Measurements from ENCODE around the gene CCNG2. TPM values are rescaled to one million over a fixed set of nuclear protein-coding genes. Genes with fewer than 3 reads are reported as not detected.

Gene CCNG2
- total and polyA plus RNA-seq, 9 of the 15 experiments (the other 6 are each of a cell fraction or from before 2014, with no cell fraction given): 0.49 to 6.6 (median 2.9) TPM

- TF ChIP-seq E2F8 (IDR thresholded peaks at IDR 0.05; ENCODE audit: low read depth, partially characterized antibody): no peak
- no peak for TF ChIP-seq HNRNPLL (IDR thresholded peaks at IDR 0.05; ENCODE audit: low read depth, low read length, poor library complexity, severe bottlenecking)
- TF ChIP-seq FOXM1 (IDR thresholded peaks at IDR 0.05; ENCODE audit: low read depth): peak; percentile 31; the same call in 1 of the 2 replicates
- no peak for TF ChIP-seq FOXM1 (CRISPR knock-in tag; IDR thresholded peaks at IDR 0.05; ENCODE audit: low read depth)
- no peak for TF ChIP-seq DDX20 (tag; IDR thresholded peaks at IDR 0.05; ENCODE audit: low read depth)
- TF ChIP-seq MBD2 (IDR thresholded peaks at IDR 0.05; ENCODE audit: borderline replicate concordance, low read depth): no peak
- no peak for TF ChIP-seq JUNB (CRISPR knock-in tag; conservative IDR thresholded peaks at IDR 0.05)
- TF ChIP-seq RBFOX2 (IDR thresholded peaks at IDR 0.05; ENCODE audit: low read depth, low read length): no peak
- no peak for TF ChIP-seq EGR1 (conservative IDR thresholded peaks at IDR 0.05)
- no peak for TF ChIP-seq NR2C2 (CRISPR knock-in tag; IDR thresholded peaks at IDR 0.05)
- no peak for TF ChIP-seq NR2C2 (tag; IDR thresholded peaks at IDR 0.05)
- TF ChIP-seq NCOA2 (IDR thresholded peaks at IDR 0.05; ENCODE audit: partially characterized antibody in 2 of 2): no peak
- no peak for TF ChIP-seq NCOA1 (IDR thresholded peaks at IDR 0.05; ENCODE audit: low read depth)
- TF ChIP-seq FOXA3 (CRISPR knock-in tag; conservative IDR thresholded peaks at IDR 0.05 in 1 of 2, IDR thresholded peaks at IDR 0.05 in 1 of 2): peak in 1 of 2 experiments; percentile 78; a peak in 2 of 4 replicates
- TF ChIP-seq ZNF551 (CRISPR knock-in tag; IDR thresholded peaks at IDR 0.05): no peak
- TF ChIP-seq BMI1 (IDR thresholded peaks at IDR 0.05; ENCODE audit: low read length): no peak
- no peak for TF ChIP-seq ZNF23 (CRISPR knock-in tag; IDR thresholded peaks at IDR 0.05)
- TF ChIP-seq GTF2A2 (tag; IDR thresholded peaks at IDR 0.05): no peak
- no peak for TF ChIP-seq SAFB2 (IDR thresholded peaks at IDR 0.05; ENCODE audit: borderline replicate concordance, low read depth, low read length, severe bottlenecking)
- no peak for TF ChIP-seq MAFF (IDR thresholded peaks at IDR 0.05; ENCODE audit: low read length)
- TF ChIP-seq ZNF282 (CRISPR knock-in tag; IDR thresholded peaks at IDR 0.05): no peak
- no peak for TF ChIP-seq ZBTB12 (CRISPR knock-in tag; IDR thresholded peaks at IDR 0.05)
- TF ChIP-seq, protein P1, sequence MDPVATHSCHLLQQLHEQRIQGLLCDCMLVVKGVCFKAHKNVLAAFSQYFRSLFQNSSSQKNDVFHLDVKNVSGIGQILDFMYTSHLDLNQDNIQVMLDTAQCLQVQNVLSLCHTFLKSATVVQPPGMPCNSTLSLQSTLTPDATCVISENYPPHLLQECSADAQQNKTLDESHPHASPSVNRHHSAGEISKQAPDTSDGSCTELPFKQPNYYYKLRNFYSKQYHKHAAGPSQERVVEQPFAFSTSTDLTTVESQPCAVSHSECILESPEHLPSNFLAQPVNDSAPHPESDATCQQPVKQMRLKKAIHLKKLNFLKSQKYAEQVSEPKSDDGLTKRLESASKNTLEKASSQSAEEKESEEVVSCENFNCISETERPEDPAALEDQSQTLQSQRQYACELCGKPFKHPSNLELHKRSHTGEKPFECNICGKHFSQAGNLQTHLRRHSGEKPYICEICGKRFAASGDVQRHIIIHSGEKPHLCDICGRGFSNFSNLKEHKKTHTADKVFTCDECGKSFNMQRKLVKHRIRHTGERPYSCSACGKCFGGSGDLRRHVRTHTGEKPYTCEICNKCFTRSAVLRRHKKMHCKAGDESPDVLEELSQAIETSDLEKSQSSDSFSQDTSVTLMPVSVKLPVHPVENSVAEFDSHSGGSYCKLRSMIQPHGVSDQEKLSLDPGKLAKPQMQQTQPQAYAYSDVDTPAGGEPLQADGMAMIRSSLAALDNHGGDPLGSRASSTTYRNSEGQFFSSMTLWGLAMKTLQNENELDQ (CRISPR knock-in tag; IDR thresholded peaks at IDR 0.05; ENCODE audit: borderline replicate concordance): no peak
These were observed 10.6 kb upstream of the CCNG2 start (continued) for GRCh38 chr4:77146186-77147078.
